NCI-H1105 (cell line): Measurements from ENCODE around the gene PLCB4.

ENCODE experiments used
- DNase-seq: peaks from one replicate; lab custom pipeline; 2025; lab: John Stamatoyannopoulos, UW

The PLCB4 gene

DNA sequence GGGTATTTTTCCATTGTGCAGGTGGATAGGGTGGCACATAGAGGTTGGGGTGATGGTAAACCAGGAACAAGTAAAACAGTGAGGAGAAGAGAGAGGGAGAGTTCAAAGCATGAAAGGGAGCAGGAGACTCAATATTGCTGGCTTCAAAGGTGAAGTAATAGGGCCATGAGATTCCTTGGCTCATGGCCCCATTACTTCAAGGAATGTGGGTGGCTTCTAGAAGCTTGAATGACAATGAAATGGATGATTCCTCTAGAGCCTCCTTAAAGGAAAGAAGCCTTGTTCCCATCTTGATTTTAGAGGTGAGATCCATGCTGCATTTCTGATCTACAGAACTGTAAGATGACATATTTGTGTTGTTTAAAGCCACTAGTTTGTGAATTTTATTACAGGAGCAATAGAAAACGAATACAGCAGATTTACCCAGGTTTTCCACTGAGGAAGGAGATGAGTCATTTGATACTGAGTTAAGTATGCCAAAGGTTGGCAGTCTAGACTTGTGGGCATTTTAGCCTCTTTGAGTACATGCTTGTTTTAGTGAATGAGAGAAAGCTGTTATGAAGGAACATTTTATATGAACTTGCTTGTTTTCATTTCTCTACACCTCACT, 110.4 kb downstream of the PLCB4 start:
- no peak for DNase-seq

DNA sequence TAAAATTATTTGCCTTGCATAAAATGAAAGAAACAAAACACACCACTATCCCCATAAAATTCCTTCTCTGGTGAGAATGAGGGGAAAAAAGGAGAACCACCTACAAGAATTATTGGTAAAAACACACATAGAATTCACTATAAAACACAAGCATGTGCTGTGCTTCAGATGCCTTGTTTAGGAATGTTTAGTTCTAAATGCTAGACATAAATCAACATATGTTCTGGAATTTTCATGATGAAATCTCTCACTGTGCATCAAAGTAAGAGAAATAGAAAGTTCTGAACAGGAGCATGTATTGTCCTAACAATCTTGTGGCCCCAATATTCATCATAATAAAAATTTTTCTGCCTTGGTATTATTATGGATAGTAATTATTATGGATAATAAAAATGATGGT, 111.0 kb downstream of the PLCB4 start:
- no peak for DNase-seq

DNA sequence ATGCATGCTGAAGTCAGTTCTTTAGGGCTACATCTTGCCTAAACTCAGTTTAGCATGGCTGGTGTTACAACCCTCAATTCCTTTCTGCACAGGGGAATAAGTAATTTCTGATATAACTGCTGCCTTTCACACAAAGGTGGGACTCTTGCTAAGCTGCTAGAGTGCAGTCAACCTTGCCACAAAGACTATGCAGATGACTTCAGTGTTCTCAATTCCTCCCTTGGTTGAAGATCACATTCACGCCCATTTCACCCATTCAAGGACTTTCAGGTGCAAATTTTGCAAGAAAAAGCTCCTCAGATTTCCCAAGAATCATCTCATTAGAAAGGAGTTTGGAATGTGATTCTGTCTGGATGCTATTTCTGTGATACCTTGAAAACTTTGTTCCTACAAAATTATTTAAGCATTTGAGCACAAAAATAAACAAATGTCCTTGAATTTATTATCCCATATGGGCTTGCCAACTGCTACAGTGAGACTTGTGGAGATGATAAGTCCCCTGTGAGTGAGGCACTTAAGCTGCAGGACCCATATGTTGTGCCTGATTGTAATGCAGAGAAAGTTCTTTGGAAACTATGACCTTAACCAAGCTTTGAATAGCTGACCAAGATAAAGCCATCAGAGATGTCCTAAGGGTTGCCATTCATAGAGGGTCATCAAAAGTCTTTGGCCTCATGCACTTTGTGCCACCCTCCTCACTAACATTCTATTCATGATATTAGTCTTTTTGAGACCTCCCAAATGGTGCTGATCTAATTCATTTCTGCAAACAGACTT, 111.8 kb downstream of the PLCB4 start:
- DNase-seq = no peak

DNA sequence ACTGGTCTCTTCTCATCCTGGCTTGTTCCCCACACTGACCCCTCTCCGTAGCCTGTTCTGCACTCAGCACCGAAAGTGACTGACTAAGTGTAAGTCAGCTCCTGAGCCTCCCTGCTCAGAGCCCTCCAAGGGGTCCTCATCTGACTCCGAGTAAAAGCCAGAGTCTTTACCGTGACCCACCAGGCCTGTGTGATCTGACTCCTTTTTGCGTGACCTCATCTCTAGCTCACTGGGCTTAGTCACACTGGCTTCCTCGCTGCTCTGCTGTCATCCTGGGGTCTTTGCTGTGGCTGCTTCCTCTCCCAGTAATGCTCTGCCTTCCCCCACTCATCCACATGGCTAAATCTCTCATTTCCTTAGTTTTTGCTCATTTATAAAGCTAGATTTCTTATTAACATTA, 116.6 kb downstream of the PLCB4 start:
- DNase-seq = no peak

DNA sequence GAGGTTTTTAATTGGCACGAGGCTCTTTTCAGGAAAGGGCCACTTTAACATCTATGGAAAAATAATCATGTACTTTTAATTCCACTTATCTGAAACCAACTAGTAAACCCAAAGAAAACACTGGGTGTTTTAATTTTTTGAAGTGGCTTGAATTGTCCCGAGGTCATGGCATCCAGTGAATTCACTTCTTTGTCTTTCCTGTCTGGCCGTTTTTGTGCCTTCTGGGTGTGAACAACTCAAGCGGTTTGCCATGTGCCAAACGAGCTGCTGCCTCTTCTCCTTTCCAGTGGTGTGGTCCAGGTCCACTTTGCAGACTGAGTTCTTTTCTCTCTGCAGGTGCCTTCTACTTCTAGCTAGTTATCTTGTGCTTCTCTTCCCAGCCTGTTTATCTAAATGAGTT, 117.5 kb downstream of the PLCB4 start:
- no peak for DNase-seq

DNA sequence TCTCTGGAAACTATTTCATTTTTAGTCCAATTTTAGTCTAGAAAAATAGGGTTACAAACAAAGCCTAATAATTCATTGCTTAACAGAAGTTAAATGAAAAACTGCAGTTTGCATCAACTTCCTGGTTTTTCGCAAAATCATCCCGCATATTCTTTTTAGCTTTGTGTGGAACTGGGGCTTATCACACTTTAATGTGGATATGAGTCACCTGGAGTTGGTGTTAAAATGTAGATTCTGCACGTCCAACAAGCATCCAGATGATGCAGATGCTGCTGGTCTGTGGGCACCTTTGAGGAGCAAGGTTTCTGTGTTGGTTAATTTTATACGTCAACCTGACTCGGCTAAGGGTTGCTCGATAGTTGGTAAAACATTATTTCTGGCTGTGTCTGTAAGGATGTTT, 126.1 kb downstream of the PLCB4 start:
- DNase-seq = no peak

DNA sequence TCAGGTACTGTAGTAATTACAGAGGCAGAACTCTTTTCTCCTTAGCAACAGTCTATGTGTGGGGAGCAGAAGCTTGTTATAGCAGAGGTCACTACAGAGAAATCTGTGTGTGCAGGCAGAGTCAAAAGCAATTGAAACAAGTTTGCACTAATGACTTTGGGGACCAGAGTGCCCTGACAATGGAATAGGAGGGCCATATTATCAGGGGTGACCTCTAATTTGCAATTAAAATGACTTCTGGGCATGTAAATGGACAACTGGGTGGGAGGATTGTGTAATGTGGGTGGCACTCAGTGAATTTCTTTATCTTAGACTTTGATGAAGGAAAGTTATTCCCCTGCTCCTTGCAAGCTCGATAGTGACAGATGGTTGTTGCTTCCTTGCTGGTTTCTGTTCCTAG, 127.2 kb downstream of the PLCB4 start:
- no peak for DNase-seq

DNA sequence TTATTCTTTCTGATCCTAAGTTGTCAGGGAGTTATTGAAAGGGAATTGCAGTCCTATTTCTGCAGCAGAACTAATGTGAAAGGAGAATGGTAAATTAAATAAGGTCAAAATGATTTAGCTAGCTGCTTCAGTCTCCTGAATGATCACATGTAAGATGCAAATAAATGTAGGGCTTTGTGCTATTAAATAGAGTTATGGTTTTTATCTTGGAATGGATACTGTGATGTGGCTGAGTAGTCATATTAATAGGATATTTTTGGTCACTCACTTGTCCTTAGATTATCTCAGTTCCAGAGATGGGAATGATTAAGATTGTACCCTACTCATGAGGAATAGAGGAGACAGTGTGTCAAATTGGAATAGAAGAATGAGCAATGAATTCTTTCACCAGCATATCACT, 129.6 kb downstream of the PLCB4 start:
- no peak for DNase-seq

DNA sequence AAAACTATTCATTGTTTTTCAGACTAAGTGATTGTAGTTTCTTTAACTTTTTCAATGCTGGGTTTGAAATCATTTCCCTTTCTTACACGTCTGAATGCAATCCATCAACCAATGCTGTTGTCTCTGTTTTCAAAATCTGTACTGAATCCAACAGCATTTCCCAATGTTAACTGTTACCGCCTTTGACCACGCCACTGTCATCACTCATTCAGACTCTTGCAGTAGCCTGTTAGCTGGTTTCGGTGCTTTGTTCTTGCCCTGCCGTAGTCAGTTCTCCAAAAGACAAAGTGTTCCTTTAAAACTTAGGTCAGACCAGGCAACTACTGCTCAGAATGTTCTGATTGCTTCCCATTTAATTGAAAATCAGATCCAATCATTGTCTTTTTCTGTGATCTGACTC, 131.3 kb downstream of the PLCB4 start:
- no peak for DNase-seq

DNA sequence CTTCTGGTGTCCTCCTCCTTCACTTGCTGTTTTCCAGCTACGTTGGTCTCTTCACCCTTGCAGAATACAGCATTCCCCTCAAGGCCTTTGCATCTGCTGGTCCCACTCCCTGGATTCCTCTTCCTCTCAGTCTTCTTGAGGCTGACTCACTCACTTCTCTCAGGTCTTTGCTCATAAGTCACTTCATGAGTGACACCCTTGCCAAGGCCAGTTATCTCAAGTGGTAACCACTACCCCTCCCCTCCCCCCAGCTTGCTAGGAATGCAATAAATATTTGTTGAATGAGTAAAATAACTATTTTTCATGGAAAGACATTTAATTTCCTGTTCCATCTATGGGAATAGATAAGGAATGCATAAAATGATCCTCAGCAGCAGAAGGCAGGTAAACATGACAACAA, 131.7 kb downstream of the PLCB4 start:
- DNase-seq = no peak

DNA sequence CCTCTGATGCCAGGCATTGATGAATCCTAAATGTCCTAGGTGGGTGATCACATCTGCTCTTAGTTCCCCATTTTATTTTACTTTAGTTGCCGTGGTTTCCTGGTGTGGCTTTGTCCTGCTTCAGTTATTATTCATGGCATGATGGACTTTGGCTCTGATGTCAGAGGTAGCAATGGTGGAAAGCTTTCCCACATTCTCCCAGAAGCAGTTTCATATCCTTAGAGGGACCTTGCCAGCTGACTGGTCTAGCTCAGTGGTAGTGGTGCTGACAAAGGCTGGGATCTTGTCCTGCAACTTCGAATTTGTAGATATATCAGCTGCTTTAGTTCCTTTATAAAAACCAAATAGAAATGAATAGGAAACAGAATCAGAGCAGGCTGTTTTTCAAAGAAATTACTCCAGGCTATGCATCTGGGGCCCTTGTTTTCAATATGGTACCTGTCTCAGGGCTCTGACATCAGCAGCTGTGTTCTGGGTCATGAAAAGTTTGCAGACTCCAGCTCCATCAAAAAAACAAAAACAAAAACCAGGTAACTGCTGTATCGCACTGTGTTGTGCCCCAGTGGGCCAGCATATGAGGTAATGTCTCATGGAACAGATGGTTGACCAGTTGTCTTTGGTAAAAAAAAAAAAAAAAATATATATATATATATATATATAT, 133.7 kb downstream of the PLCB4 start:
- DNase-seq = no peak

DNA sequence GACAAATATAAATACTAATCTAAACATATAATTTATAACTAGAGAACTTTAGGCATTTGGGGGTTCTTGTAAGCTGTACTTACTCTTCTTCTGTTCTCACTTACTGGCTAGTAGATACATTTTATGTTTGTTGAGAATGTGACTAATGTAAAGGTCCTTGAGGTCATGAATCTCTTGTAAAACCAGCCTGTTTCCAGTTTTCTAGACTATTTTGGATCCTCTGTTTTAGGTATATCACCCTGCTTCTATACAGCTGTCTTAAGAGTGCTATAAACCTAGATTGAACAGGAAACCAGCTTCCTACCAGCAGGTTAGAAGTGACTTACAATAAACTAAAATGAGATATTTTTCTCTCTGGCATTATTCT, 134.2 kb downstream of the PLCB4 start:
- DNase-seq = no peak

DNA sequence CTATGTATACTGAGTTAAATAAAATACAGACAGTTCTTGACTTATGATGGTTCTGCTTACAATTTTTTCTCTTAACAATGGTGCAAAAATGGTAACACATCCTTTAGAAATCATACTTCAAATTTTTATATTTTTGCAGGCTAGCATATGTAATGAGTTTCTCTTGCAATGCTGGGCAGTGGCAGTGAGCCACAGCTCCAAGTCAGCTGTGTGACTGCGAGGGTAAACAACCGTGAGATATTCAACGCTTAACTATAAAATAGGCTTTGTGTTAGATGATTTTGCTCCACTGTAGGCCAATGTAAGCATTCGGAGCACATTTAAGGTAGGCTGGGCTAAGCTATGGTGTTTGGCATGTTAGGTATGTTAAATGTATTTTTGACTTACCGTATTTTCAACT, 136.1 kb downstream of the PLCB4 start:
- no peak for DNase-seq

DNA sequence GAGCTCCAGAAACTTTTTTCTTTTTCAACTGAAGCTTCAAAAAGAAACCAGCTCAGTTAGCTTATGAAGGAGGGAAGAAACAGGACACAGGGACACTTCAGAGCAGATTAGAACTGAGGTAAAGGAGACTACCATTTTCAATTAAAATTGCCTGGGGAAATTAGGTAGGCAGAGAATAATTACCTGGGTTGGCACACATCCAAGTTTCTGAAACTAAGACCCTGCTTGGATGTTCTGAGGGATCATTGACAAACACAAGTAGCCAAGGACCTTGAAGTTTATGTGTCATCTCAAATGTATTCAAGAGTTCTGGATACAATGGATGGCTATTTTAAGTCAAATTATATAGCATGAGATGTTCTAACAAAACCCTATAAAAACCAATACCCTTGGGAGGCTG, 137.6 kb downstream of the PLCB4 start:
- peak; percentile 49 for DNase-seq

DNA sequence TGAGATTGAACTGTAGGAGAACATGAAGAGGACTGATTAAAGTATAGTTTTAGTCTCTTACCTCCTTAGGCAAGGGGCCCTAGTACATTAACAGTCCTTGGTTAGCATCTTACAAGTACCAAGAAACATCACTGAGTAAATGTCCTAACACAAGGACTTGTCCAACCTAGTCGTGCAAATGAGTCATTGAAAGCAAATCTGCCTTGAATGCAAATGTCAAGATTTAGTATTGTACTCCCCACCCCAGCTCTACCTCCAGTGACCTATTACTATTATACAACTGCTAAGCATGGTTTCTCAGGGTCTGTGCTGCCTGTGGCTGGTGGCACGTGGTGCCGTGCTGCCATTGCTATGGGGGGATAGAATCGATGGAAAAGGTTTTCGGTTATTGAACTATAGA, 138.4 kb downstream of the PLCB4 start:
- DNase-seq = no peak

DNA sequence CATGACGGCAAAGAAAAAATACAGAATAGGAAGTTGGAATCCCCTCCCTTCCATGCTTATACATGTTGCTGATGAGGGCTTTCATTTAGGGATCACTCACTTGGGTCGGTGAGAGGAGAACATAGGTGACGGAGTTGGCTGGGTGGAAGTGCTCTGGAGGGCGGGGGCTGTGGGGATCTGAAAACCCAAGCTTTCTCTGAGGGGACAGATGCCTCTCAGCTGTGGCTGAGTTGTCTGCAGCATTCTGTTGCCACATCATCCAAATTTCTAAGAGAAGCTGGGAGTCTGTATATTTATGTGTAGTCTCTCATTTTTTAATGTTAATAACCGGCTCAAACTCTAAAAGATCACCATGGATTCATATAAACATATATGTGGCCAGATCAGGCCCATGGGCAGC, 141.5 kb downstream of the PLCB4 start:
- no peak for DNase-seq

DNA sequence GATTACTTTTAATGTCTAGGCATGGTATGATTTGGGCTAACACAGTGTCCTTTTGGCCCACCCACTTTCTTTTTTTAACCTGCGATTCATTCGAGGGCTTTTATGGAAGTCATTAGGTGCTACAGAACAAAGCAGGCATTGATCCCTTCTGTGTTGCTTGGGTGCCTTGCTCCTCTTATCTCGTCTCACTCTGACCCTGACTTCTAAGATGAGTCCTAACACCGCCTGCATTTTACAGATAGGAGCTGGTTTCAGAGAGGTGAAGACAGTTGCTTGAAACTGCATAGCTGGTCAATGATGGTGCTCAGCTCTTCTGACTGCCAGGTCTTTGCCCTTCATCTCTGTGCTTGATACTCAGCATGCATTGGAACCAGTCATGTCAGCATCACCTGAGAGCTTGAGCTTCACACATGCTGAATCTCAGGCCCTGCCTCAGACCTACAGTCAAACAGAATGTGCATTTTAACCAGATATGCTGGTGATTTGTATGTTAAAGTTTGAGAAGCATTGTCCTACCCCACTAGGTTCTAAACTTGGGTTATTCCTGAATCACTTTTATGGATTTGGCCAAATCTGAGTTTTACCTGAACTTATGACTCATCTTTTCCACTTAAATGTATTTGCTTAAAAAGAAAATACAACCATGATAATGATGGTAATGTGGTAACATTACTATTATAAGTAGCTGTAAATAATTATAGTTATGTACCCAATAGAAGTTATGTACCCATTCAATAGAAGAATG, 142.3 kb downstream of the PLCB4 start:
- DNase-seq = no peak

DNA sequence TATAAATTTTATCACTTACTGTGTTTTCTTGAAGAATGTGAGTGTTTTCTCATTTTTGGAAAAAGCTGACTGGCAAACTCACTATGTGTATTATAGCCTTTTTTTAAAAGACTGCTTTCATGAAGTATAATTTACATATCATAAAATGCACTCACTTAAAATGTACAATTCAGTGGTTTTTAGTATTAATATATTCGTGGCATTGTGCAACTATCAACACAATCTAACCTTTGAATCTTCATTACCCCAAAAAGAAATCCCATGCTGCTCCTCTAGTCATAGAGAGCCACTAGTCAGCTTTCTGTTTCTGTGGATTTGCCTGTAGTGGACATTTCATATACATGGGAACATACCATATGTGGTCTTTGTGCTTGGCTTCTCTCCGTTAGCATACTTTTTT, 143.8 kb downstream of the PLCB4 start:
- DNase-seq = no peak

DNA sequence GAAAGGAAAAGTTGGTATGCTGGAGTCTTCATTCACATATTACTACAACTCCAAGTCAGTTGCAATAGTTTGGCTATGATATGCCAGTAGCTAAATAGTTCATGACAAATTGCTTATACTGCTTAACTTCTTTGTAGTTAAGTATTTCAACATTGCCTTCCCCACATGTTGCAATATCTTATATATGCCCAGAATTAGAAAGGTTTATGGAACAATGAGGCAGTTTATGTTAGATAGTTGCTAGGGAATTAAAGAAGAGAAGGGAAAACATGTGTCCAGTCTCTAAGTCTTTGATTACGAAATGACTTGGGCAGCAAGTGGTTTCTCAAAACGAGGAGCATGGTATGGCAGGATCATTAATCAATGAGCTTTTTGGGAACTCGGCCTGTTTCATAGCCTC, 145.8 kb downstream of the PLCB4 start:
- no peak for DNase-seq

DNA sequence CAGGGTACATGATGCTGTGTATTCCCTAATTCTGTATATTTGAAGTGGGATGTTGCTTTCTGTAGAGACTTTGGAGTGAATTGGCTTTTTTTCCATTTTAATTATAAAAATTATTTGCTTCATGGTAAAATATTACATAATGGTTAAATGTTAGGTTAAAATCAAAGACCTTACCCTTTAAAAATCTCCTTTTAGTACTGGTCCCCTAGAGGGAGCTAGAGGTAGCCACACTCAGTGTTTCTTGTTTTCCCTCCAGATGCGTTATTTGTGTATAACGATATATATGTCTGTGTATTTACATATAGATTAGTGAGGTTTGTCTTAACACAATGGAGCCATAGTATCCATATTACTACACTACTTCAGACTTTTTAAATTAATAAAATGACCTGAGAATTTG, 146.7 kb downstream of the PLCB4 start:
- no peak for DNase-seq

DNA sequence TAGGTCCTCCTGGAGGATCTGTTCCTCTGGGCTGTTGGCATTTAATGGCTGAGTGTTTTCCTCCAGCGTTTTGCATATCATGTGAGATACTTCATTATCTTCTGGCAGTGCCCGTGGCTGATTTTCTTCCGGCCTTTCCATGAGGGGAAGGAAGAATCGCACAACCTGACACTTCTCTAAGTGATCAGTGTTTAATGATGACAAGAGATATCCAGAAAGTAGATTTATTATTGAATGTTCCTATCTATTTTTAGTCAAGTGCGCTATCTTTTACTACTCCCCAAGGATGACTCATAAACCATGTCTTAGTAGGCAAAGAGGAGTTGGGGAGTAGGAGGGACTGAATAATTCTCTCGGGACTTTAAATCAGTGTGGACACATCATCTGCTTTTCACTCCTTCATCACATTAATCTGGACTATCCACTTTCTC, 149.7 kb downstream of the PLCB4 start:
- no peak for DNase-seq

DNA sequence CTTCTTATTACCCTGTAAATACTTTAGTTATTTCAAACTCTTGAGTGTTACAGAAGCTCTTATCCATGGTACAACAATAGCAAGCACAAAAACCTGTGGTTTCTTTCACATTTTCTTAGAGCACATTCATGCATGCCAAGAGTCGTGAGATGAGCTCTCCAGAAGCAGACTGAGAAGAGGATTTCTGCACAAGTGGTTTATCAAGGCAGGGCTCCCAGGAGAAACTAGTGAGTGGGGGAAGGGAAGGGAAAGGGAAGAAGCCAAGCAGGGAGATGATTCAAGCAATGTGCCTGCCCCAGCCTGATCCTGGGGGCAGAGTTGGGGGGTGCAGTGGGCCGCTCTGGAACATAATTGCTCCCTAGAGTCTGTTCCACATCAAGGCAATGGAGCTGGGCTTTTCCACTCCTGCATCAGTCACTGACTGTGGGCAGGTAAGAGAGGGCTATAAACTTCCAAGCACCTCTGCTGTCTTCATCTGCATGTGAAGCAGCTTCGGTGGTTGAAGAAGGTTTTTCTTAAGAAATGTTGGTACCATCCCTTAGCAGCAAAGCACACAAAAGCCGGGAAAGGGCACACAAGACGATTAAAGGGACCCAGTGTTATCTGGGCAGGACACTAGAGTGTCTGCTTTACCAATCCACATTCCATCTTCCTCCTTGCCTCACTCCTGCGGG, 152.1 kb downstream of the PLCB4 start:
- no peak for DNase-seq
